Left cardiac atrium (tissue), 4 donors: Measurements from ENCODE around the gene TJAP1. TPM values are rescaled to one million over a fixed set of nuclear protein-coding genes. Genes with fewer than 3 reads are reported as not detected.

Source experiments
- ATAC-seq, 2 donors: fragments of 200-7000 bp; cut with Tn5 transposase; one replicate each; pipeline ENCODE4 v1.9.1; 2020; ENCODE audit warnings: mild to moderate bottlenecking in 2 of 2, moderate library complexity in 2 of 2
- DNase-seq: peaks from one replicate; pipeline ENCODE4 v3.0.0-alpha.2; 2020
- intact Hi-C, 2 donors: fragments of 100-400 bp; cut with DNase I; formaldehyde crosslinking; loops; one replicate each; pipeline versions ENCODE4 v1.14.1 to v1.15.1; 2022 to 2023
- long read RNA-seq: library from polyadenylated mRNA; unstranded; transcript quantifications from one replicate; pipeline ENCODE4 v2.0.0, GENCODE V29; 2021
- total RNA-seq, 2 donors: library from RNA; stranded (reverse); fragmentation: NEBNext Ultra II Directional; extraction: Animal tissue kit (Norgen Biotek cat#: 25700); gene quantifications; one replicate each; pipeline ENCODE4 v1.2.1, GENCODE V29; 2021
- donor health status: DM: no; HTN: yes; CAD: no.
- donor health status: DM: no; HTN: yes; CAD: no; lungs with severe emphysema.
- donor health status: DM: yes; HTN: yes; CAD: no.
- donor health status: Dilated cardiomyopathy.

Gene TJAP1, protein sequence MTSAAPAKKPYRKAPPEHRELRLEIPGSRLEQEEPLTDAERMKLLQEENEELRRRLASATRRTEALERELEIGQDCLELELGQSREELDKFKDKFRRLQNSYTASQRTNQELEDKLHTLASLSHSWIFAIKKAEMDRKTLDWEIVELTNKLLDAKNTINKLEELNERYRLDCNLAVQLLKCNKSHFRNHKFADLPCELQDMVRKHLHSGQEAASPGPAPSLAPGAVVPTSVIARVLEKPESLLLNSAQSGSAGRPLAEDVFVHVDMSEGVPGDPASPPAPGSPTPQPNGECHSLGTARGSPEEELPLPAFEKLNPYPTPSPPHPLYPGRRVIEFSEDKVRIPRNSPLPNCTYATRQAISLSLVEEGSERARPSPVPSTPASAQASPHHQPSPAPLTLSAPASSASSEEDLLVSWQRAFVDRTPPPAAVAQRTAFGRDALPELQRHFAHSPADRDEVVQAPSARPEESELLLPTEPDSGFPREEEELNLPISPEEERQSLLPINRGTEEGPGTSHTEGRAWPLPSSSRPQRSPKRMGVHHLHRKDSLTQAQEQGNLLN
- total RNA-seq: 10 to 100 TPM; 17.4 to 18.3 TPM
- long read RNA-seq, partial matches to known transcripts: 0 of 15 reads
- long read RNA-seq, other reads (novel, unspliced or antisense): 13 of 15 reads

DNA sequence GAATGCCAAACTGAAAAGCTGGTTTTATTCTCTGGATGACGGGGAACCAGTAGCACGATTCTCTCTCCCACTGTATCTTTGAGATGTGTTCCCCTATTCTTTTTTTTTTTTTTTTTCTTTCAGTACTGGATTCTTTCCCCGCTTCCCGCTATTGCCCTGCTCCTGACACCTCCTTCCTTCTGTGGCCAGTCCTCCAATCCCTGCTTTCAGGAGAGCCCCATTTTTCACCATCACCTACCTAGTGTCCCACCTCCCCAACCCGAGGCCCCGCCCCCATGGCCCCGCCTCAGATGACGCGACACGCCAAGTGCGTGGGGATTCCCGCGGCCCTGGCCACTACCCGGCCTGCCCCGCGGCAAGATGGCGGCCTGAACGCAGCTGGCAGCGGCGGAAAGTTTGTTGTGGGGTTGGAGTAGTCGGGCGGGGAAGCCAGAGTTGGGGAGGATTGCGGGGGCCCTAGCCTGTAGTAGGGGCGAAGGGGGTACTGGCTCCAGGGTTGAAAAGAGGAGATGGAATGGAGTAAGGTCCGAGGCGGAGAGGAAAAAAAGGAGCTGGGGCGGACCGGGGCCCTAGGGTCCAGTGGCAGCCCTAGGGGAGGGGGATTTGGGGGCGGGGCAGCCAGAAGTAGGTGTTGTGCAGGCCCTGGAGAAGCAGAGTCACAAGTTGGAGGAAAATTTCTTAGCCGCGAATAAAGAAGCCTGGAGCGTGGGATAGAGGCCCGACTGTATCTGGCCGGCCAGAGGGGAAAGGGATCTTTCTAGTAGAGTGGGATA lies at the start of gene TJAP1:
TSS of gene TJAP1 (plus strand) at position 336 of the 773 bp plus-strand sequence. CDS start 21,432 bp downstream, outside the sequence.
- peak; percentile 94 for DNase-seq
- peak; percentile 100 for ATAC-seq
- intact Hi-C loops: no loop called here

DNA sequence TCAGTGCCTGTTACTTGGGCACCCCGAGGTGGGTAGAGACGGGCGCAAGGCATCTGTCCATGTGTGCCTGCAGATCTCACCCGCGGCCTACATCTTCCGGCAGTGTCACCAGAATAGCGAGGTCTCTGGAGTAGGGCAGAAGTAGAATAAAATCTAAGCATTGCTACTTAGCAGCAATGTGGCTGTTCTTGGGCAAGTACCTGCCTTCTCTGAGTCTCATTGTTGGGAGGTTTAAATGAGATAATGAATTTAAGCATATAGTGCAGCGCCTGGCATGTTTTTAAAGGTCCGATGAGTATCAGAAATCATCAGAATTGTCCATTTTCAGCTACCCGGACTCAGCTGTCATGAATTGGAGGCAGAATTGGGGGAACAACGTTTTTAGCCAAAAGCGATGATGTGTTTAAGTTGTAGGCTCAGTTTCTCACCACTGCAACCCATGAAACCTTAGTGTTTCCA lies 49.2 kb upstream of the TJAP1 start:
- intact Hi-C loops: loop anchor here in 1 of 2 donors (5.0 kb wide), 1 partner anchor 56 kb away; no protein-coding TSS in a partner anchor
- ATAC-seq (no peak), DNase-seq (no peak)

DNA sequence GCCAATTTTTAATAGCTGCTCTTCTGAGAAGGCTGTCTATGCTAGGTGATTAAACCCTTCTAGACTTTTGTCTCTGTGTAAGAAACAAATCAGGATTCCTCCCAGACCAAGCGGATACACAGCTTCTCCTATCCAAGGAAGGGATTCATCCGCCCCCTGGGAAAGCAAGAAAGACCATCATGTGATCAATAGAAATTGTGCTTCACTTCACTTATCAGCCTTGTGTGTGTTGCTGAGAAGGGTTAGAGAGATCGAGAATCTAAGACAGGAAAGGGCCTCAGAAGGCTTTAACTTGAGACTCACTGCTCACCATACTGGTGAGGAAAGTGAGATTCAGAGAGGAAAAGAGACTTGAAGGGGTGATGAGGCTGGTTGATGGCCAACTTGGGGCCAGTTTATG lies 48.5 kb upstream of the TJAP1 start:
- no peak for ATAC-seq
- DNase-seq: no peak
- intact Hi-C loops: loop anchor here in 1 of 2 donors (5.0 kb wide), 1 partner anchor 57 kb away; no protein-coding TSS in a partner anchor

DNA sequence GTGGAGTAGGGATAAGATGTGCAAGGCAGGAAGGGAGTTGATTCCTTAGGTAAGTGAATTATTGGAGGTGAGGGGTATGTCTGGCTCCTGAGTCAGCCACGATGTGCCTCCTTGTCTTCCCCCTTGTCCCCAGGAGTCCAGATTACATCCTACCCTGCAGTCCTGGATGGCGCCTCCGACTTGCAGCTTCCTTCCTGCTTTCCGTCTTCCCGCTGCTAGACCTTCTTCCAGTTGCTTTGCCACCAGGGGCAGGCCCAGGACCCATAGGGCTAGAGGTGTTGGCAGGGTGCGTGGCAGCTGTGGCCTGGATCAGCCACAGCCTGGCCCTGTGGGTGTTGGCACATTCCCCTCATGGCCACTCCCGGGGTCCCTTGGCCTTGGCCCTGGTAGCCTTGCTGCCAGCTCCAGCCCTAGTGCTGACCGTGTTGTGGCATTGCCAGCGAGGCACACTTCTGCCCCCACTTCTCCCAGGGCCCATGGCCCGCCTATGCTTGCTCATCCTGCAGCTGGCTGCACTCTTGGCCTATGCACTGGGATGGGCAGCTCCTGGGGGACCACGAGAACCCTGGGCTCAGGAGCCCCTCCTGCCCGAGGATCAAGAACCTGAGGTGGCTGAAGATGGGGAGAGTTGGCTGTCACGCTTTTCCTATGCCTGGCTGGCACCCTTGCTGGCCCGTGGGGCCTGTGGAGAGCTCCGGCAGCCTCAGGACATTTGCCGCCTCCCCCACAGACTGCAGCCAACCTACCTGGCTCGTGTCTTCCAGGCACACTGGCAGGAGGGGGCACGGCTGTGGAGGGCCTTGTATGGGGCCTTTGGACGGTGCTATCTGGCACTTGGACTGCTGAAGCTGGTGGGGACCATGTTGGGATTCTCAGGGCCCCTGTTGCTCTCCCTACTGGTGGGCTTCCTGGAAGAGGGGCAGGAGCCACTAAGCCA lies 45.1 kb upstream of the TJAP1 start:
- intact Hi-C loops: no loop called here
- DNase-seq (no peak), ATAC-seq (no peak)

DNA sequence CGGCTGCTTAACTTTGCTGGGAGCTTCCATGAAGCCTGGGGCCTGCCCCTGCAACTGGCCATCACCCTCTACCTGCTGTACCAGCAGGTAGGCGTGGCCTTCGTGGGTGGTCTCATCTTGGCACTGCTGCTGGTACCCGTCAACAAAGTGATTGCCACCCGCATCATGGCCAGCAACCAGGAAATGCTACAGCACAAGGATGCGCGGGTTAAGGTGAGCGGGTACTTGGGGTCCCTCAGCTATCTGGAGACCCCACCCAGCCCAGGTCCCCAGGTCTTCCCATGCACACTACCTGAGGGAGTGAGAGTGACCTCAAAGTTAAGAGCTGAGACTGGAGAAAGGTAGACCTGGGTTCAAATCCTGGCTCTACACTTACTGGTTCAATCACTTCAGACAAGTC lies 44.2 kb upstream of the TJAP1 start:
- intact Hi-C loops: no loop called here
- ATAC-seq (no peak), DNase-seq (no peak)

DNA sequence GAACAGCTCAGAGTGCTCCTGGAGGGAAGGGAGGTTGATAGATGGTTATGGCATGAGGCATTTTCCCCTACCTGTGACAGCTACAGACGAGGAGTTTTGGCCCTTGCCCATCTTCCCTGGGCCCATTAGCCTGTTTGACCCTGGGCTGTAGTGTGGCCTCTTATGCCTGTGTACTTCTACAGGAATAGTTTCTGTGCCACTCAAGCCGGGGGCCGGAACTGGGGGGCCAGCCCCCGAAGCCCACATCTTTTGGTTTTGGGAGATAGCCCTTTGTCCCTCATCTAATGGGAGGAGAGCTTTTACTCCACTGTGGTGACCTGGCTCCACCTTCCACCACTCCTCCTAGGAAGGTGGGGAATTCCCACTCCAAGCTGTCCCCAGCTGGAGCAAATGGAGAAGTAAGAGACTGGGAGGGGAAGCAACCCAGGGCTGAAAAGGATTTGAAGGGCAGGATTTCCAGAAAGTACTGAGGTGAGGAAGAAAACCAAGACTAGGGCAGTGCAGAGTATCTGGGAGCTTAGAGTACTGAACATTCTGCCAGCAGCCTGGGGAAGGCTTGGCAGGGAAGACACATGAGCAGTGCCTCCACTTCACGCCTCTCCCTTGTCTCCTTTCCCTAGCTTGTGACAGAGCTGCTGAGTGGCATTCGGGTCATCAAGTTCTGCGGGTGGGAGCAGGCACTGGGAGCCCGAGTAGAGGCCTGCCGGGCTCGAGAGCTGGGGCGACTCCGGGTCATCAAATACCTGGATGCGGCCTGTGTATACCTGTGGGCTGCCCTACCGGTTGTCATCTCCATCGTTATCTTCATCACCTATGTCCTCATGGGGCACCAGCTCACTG lies 43.1 kb upstream of the TJAP1 start:
- ATAC-seq (peak; percentile 45 to 64), DNase-seq (peak; percentile 42)
- intact Hi-C loops: no loop called here

DNA sequence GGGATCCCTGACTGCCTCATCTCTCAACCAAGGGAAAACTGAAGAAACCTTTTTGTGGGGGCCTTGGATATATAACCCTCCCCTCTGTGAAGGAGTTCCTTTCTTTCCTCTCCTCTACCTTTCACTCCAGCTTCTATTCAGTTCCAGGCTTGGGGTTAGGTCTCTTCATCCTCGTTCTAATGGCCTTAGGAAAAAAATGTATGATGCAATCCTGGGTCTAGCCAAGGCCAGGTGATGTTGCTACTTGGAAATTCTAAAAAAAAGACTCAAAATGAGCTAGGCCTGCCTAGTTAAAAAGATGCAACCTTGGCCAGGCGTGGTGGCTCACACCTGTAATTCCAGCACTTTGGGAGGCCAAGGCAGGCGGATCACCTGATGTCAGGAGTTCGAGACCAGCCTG lies 42.4 kb upstream of the TJAP1 start:
- DNase-seq (no peak), ATAC-seq (no peak)
- intact Hi-C loops: no loop called here

DNA sequence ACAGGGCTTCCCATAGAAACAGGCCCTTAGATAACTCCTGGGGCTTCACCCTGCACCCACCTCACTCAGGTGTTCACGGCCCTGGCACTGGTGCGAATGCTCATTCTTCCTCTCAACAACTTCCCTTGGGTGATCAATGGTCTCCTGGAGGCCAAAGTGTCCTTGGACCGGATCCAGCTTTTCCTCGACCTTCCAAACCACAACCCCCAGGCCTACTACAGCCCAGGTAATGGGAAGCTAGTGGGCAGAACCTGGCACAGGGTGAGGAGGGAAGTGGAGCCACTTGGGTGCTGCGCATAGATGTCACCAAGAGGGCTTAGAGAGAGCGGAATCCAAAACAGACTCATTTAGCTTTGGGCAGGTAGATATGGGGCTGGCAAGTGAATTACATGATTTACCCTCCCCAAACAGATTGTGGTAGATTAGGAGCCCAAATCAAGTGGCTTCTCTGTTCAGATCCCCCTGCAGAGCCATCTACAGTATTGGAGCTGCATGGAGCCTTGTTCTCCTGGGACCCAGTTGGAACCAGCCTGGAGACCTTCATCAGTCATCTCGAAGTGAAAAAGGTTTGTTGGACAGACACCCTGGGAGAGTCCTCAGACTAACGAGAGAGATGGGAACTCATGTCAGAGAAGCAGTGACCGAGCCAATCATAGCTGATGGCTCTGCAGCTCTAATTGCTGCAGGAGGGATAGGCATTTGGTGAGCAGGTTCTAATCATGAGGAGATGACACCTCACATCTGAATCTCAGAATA lies 41.5 kb upstream of the TJAP1 start:
- DNase-seq (no peak), ATAC-seq (no peak)
- intact Hi-C loops: no loop called here

DNA sequence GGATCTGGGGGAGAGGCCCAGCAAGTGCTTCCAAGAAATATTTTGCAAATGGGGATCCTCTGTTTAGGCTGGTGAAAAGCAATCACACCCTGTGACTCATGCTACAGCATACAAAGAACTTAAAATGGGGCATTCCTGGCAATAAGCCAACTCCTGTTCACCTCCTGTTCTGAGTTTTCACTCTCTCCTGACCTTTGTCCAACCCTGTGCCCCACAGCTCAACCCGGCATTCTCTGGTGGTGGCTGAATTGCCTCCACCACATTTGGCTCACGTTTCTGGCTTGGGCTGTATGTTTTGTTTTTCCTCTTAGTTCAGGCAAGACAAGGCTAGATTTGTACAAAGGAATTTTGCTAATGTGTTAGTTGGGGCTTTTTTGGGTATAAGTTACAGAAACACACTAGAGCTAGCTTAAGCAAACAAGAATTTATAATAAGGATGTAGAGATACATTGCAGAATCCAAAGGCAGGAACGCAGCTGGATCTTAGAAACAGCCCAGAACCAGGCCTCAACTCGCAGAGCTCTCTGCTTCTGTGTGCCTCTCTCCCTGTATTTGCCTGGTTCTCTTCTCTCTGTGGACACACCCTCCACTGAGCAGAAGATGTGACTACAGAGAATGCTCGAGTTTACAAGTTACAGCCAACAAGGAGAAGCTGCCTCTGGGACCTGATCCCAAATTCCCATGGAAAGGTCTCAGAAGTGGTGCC lies 40.6 kb upstream of the TJAP1 start:
- peak; percentile 45 to 75 for ATAC-seq
- intact Hi-C loops: no loop called here
- DNase-seq: no peak

DNA sequence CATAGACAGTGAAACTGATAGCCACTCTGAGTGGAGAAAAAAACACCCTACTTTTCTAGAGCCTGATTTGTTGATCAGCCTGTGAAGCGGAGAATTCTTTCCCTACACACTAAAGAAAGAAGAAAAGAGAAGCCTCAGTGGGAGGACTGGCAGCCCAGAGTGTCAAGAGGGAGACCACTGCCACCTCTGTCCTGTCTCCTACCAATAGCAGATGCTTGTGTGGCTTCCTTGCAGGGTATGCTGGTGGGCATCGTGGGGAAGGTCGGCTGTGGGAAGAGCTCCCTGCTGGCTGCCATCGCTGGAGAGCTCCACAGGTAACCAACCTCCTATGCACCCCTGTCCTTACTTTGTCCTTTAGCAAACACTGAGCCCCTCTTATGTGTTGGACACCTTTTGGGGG lies 39.7 kb upstream of the TJAP1 start:
- no peak for DNase-seq
- no peak for ATAC-seq
- intact Hi-C loops: no loop called here

DNA sequence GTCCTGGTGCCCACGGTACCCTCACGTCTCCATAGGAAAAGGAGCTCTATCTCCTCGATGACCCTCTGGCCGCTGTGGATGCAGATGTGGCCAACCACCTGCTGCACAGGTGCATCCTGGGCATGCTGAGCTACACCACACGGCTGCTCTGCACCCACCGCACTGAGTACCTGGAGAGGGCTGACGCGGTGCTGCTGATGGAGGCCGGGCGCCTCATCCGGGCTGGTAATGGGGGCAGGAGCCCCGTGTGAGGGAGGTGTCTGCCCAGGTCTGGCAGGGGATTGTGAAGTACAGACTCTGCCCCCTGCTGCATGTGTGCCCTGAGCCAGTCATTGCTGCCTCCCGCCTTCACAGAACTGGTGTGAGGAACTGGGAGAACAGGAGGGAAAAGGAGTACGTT lies 34.4 kb upstream of the TJAP1 start:
- intact Hi-C loops: no loop called here
- DNase-seq (no peak), ATAC-seq (no peak)

DNA sequence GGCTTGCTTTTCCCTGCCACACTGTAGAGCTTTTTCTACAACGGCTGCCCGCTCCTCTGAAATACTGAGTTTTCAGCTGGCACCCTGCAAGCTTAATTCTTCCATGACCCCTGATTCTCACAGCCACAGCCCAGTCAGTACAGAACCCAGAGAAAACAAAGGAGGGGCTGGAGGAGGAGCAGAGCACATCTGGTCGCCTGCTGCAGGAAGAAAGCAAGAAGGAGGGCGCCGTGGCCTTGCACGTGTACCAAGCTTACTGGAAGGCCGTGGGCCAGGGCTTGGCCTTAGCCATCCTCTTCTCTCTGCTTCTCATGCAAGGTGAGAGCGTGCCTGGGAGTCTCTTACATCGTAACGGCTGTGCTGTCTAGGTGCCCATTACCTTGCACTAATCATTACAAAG lies 33.3 kb upstream of the TJAP1 start:
- ATAC-seq (no peak), DNase-seq (no peak)
- intact Hi-C loops: no loop called here

DNA sequence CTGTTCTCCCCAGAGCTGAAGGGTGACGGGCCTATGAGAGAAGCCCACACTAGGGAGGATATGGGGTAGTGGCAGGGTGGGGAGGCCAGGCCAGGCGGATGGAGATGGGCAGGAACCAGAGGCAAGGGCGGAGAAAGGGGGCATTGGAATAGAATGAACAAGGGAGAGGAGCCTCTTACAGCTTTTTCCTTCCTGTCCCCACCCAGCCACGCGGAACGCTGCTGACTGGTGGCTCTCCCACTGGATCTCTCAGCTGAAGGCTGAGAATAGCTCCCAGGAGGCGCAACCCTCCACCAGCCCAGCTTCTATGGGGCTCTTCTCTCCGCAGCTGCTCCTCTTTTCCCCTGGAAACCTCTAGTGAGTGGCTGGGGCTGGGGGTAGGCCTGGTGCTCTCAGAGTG lies 32.8 kb upstream of the TJAP1 start:
- DNase-seq (no peak), ATAC-seq (no peak)
- intact Hi-C loops: no loop called here

DNA sequence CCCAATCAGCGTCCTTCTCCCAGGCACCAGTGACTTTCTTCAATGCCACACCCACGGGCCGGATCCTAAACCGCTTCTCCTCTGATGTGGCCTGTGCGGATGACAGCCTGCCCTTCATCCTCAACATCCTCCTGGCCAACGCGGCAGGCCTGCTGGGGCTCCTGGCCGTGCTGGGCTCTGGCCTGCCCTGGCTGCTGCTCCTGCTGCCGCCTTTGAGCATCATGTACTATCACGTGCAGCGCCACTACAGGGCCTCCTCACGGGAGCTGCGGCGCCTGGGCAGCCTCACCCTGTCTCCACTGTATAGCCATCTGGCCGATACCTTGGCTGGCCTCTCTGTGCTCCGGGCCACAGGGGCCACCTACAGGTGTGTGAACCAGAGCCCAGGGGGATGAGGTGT lies 31.8 kb upstream of the TJAP1 start:
- DNase-seq (no peak), ATAC-seq (no peak)
- intact Hi-C loops: no loop called here

DNA sequence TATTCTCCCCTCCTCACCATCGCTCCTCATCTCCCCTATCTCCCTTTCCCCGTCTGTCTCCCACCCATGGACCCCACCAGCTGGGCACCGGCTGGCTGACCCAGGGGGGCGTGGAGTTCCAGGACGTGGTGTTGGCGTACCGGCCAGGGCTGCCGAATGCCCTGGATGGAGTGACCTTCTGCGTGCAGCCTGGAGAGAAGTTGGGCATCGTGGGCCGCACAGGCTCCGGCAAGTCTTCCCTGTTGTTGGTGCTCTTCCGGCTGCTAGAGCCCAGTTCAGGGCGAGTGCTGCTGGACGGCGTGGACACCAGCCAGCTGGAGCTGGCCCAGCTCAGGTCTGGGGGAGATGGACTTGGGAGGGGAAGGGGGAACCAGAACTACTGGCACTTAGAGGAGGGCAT lies 29.8 kb upstream of the TJAP1 start:
- intact Hi-C loops: no loop called here
- DNase-seq: no peak
- ATAC-seq: no peak

DNA sequence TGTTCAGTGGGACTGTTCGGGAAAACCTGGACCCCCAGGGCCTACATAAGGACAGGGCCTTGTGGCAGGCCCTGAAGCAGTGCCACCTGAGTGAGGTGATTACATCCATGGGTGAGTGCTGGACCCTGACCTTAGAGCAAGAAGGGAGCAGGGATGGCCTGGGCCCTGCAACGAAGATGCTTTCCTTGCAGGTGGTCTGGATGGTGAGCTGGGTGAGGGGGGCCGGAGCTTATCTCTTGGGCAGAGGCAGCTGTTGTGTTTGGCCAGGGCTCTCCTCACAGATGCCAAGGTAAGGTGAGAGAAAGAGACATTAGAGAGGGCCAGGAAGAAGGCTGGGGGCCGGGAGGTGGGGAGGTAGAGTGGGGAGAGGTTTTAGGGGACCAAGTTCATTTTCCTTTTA lies 28.5 kb upstream of the TJAP1 start:
- intact Hi-C loops: no loop called here
- ATAC-seq (no peak), DNase-seq (no peak)

DNA sequence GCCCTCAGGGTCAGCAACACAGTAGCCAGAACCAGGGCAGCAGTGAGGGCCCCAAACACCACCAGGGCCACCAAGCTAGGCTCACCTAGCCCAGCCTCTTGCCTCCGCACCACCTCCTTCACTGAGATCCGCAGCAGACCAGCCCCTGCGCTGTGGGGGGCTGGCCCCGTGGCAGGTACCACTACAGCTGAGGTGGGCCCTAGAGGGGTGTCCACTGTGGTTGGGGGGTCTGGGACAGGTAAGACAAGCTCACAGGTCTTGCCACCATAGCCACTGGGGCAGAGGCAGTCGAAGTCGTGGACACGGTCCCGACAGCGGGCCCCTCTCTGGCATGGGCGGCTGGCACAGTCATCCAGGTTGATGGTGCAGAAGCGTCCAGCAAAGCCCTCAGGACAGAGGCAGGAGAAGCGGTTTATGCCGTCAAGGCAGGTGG lies 26.7 kb upstream of the TJAP1 start:
- intact Hi-C loops: loop anchor here in 1 of 2 donors (5.0 kb wide), 1 partner anchor 57 kb away; no protein-coding TSS in a partner anchor
- ATAC-seq (no peak), DNase-seq (no peak)
